PC-3 (cell line): ENCODE results near the gene KRTAP5-4. TPM values are rescaled to one million over a fixed set of nuclear protein-coding genes. Genes with fewer than 3 reads are reported as not detected.
A peak's percentile ranks its signal among the peaks of the same experiment; 100 is the strongest.

ENCODE experiments used
- ATAC-seq: fragments of 200-7000 bp; cut with Tn5 transposase; 2 replicates; pipeline ENCODE4 v1.9.1; 2020; ENCODE audit warnings: mild to moderate bottlenecking, moderate library complexity
- BruUV-seq: library from RNA; stranded (reverse); fragments of 400-500 nt; replicated peaks from 2 replicates; lab custom pipeline; 2021; lab: Mats Ljungman, UMichigan
- CTCF ChIA-PET: fragments of 300-600 bp; sonication (Branson Sonifier 250); formaldehyde crosslinking; loops from one replicate; lab custom pipeline; 2022; ENCODE audit warnings: antibody characterized with exemption; lab: Charles Lee
- POLR2A ChIA-PET: fragments of 300-600 bp; sonication (Branson Sonifier 250); formaldehyde crosslinking; loops from one replicate; lab custom pipeline; 2022; ENCODE audit warnings: antibody characterized with exemption; ENCODE audit not compliant: unreplicated experiment; lab: Charles Lee
- DNase-seq: peaks from one replicate; pipeline ENCODE4 v3.0.0-alpha.2; 2015
- H2AFZ ChIP-seq: fragments of 300-600 bp; sonication (generic); 2 replicates; pipeline ENCODE4 v1.6.0; 2016; ENCODE audit warnings: antibody characterized with exemption, low read length
- H3F3A ChIP-seq: fragments of 300-600 bp; sonication (generic); one replicate; pipeline ENCODE4 v1.6.0; 2017; ENCODE audit warnings: antibody characterized with exemption, low read length, control low read depth, mild to moderate bottlenecking; ENCODE audit not compliant: unreplicated experiment
- H3K27ac ChIP-seq: fragments of 300-600 bp; sonication (generic); 2 replicates; pipeline ENCODE4 v1.5.1; 2016; ENCODE audit warnings: mild to moderate bottlenecking, low read length
- H3K27me3 ChIP-seq: fragments of 300-600 bp; sonication (generic); 2 replicates; pipeline ENCODE4 v1.6.1; 2016; ENCODE audit warnings: low read length, mixed read lengths
- H3K36me3 ChIP-seq: fragments of 300-600 bp; sonication (generic); 2 replicates; pipeline ENCODE4 v1.6.1; 2016; ENCODE audit warnings: low read depth, mixed run types, low read length, mixed read lengths
- H3K4me1 ChIP-seq: fragments of 300-600 bp; sonication (generic); 2 replicates; pipeline ENCODE4 v1.5.1; 2016; ENCODE audit warnings: low read length; ENCODE audit not compliant: insufficient read depth
- H3K4me2 ChIP-seq: fragments of 300-600 bp; sonication (generic); 2 replicates; pipeline ENCODE4 v1.6.0; 2016; ENCODE audit warnings: low read length
- H3K4me3 ChIP-seq: fragments of 300-600 bp; sonication (generic); 2 replicates; pipeline ENCODE4 v1.5.1; 2016; ENCODE audit warnings: mild to moderate bottlenecking, low read length, mixed read lengths
- H3K79me2 ChIP-seq: fragments of 300-600 bp; sonication (generic); 2 replicates; pipeline ENCODE4 v1.6.1; 2017; ENCODE audit warnings: low read length, mixed read lengths
- H3K9ac ChIP-seq: fragments of 300-600 bp; sonication (generic); 2 replicates; pipeline ENCODE4 v1.6.0; 2016; ENCODE audit warnings: mild to moderate bottlenecking, low read length
- H3K9me2 ChIP-seq: fragments of 300-600 bp; sonication (generic); replicated peaks from 2 replicates; pipeline ENCODE4 v1.6.1; 2016; ENCODE audit warnings: mixed run types, low read length, mixed read lengths
- H3K9me3 ChIP-seq: fragments of 300-600 bp; sonication (generic); 2 replicates; pipeline ENCODE4 v1.6.1; 2016; ENCODE audit warnings: low read length, mixed read lengths
- H4K20me1 ChIP-seq: fragments of 300-600 bp; sonication (generic); 2 replicates; pipeline ENCODE4 v1.6.1; 2016; ENCODE audit warnings: low read length, mixed read lengths
- EZH2 ChIP-seq: fragments of 300-600 bp; sonication (generic); IDR thresholded peaks from one replicate; pipeline ENCODE4 v1.6.1; 2017; ENCODE audit warnings: antibody characterized with exemption, mild to moderate bottlenecking, low read length; ENCODE audit not compliant: unreplicated experiment
- EZH2phosphoT487 ChIP-seq: fragments of 300-600 bp; sonication (generic); IDR thresholded peaks from 2 replicates; pipeline ENCODE4 v1.6.1; 2018; ENCODE audit warnings: mild to moderate bottlenecking, antibody characterized with exemption, low read length, borderline replicate concordance
- intact Hi-C: fragments of 100-400 bp; cut with micrococcal nuclease; formaldehyde crosslinking; loops from 2 replicates; pipeline ENCODE4 v1.9.0; 2023
- total RNA-seq: library from RNA; depleted of rRNA; stranded (reverse); fragments of >200 nt; gene quantifications from 2 replicates; pipeline ENCODE4 v1.2.3, GENCODE V29; 2014
- TF ChIP-seq, protein P1 (sequence below): fragments of 300-600 bp; sonication (generic); conservative IDR thresholded peaks from 2 replicates; pipeline ENCODE4 v1.5.1; 2017; ENCODE audit warnings: antibody characterized with exemption, low read depth, mild to moderate bottlenecking, low read length

Gene KRTAP5-4
- total RNA-seq, 1 experiment from 2014 or later, result not detected

DNA sequence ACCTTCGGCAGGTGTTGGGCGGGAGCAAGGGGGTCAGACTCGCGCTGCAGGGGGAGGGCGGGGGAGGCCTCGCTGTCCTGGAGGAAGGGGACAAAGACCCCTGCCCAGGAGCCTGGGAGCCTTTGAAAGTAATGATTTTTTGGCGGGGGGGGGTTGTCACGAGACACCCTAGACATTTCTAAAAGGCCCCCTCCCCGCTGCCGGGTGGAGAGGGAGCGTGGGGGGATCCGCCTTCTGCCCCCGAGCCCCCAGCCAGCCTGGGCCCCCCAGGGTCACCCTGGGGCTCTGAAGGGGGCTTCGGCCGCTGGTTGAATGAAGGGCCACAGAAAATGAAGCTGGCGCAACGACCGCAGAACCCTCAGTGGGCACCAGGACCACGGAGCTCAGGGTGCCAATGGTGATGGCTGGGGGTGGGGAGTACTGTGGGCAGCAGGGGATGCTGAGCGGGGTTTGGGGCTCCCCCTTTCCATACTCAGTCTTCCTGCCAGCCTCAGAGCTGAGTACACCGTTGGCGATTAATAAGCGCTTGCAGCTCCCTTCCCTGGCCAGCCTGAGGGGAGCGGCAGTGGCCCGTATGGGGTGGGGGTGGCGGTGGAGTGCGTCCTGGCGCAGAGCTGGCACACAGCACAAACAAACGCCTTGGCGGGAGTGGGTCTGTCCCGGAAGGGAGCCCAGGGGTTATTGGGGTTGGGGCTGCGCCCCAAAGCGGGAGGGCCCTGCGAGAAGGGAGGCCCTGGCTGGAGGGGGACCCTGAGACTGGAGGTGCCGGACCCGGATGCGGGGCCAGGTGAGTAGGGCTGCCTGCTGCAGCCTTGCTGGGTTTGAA lies 48.6 kb downstream of the KRTAP5-4 start:
- TF ChIP-seq EZH2phosphoT487, result no peak
- no peak for TF ChIP-seq EZH2
- TF ChIP-seq, protein P1, sequence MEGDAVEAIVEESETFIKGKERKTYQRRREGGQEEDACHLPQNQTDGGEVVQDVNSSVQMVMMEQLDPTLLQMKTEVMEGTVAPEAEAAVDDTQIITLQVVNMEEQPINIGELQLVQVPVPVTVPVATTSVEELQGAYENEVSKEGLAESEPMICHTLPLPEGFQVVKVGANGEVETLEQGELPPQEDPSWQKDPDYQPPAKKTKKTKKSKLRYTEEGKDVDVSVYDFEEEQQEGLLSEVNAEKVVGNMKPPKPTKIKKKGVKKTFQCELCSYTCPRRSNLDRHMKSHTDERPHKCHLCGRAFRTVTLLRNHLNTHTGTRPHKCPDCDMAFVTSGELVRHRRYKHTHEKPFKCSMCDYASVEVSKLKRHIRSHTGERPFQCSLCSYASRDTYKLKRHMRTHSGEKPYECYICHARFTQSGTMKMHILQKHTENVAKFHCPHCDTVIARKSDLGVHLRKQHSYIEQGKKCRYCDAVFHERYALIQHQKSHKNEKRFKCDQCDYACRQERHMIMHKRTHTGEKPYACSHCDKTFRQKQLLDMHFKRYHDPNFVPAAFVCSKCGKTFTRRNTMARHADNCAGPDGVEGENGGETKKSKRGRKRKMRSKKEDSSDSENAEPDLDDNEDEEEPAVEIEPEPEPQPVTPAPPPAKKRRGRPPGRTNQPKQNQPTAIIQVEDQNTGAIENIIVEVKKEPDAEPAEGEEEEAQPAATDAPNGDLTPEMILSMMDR, result no peak
- intact Hi-C loops, result no loop called here
- BruUV-seq, result TSS peak; percentile 33
- DNase-seq (no peak), ATAC-seq (peak; percentile 40)
- H2AFZ ChIP-seq, result peak overlapping the region; percentile 80
- no peak overlapping the region for H3K27ac ChIP-seq
- peaks cover 8% of the 10 kb centered on the region for H3K4me1 ChIP-seq
- peaks cover 16% of the 10 kb centered on the region for H3K27me3 ChIP-seq
- ChIA-PET POLR2A (interaction anchor here (0.6 kb wide), 1 partner anchor 9 kb away, joined by 25 read pairs; no protein-coding TSS in a partner anchor), CTCF (interaction anchor here (0.7 to 2.7 kb wide), 5 partner anchors 15 to 27 kb away, joined by 4 to 58 read pairs (median 5); no protein-coding TSS in a partner anchor)
- H3K9ac ChIP-seq, result no peak overlapping the region
- H3K9me2 ChIP-seq, result no peaks in the 10 kb centered on the region
- no peaks in the 10 kb centered on the region for H3K79me2 ChIP-seq
- no peaks in the 10 kb centered on the region for H3K9me3 ChIP-seq
- no peaks in the 10 kb centered on the region for H3K36me3 ChIP-seq
- peak overlapping the region; percentile 67 for H3K4me3 ChIP-seq
- no peaks in the 10 kb centered on the region for H4K20me1 ChIP-seq
- H3F3A ChIP-seq, result no peaks in the 10 kb centered on the region
- peak overlapping the region; percentile 94 for H3K4me2 ChIP-seq

DNA sequence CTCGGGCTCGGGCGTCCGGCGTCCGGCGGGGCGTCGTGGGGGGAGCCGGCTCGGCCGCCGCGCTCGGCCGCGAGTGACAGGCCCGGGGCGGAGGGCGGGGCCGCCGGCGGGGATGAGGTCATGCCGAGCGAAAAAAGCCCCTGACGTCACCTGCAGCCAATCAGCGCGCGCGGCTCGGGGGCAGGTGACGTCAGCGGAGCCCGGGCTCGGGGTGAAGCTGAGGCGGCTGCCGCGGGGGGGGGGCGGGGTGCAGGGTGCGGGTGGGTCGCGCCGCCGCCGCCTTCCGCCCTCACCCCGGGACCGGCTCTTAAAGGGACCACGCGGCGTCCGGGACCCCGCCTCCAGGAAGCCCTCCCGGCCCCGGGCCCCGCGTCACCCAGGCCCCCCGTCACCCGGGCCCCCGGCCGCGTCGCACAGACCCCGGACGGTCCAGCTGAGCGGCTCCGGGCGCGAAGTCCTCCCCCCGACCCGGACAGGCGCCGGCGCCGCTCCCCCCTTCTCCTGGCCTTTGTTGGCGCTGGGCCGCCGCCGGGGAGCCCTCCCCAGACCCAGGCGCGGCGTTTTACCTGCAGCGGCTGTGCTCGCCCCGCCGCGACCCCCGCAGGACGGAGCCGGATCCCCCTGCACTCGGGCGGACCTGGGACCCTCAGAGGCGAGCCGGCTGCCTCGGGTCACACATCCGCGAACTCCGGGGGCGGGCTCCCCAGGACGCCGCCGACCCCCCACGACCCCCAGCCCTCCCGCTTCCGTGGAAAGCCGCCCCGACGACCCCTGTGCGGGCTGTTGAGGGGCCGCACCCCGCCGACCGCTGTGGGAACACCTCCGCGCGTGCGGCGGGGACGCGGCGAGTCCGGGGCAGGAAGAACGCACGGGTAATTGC lies 49.5 kb downstream of the KRTAP5-4 start, which contains the start of gene DUSP8:
TSS of gene DUSP8 (minus strand) at position 75 of the 880 bp plus-strand sequence. CDS start 6,445 bp downstream, outside the sequence.
- Histone ChIP-seq H2AFZ (peak within 1 kb of the TSS; percentile 30; the same call in 1 of the 2 replicates), H3K4me3 (peak within 1 kb of the TSS; percentile 67), H3K27ac (no peak within 1 kb of the TSS), H3K36me3 (no peaks in the 10 kb centered on the region), H3K4me1 (peaks cover 8% of the 10 kb centered on the region), H4K20me1 (no peaks in the 10 kb centered on the region), H3K79me2 (no peaks in the 10 kb centered on the region), H3K9me2 (no peaks in the 10 kb centered on the region), H3K27me3 (peaks cover 16% of the 10 kb centered on the region), H3K4me2 (peak within 1 kb of the TSS; percentile 94), H3F3A (no peaks in the 10 kb centered on the region), H3K9me3 (no peaks in the 10 kb centered on the region), H3K9ac (0 out of 2 replicates have a peak within 1 kb of the TSS, but pooled peaks have one; percentile 10)
- TF ChIP-seq EZH2phosphoT487 (no peak), EZH2 (no peak)
- TF ChIP-seq, protein P1, result no peak
- ATAC-seq, result peak; percentile 23
- BruUV-seq, result no TSS peak
- POLR2A ChIA-PET, result no interaction called here
- DNase-seq, result peak; percentile 70
- CTCF ChIA-PET, result interaction anchor here (0.7 to 2.7 kb wide), 3 partner anchors 23 to 26 kb away, joined by 4 to 58 read pairs (median 5); no protein-coding TSS in a partner anchor
- intact Hi-C loops, result no loop called here
